ENCODE results near the gene DBT.

GRCh38 chr1:100240631-100241030 lies 9.0 kb downstream of the DBT start:
- TF ChIP-seq CREBL2 (CRISPR knock-in tag; IDR thresholded peaks at IDR 0.05; ENCODE audit: borderline replicate concordance) (no peak), FOXA1 (IDR thresholded peaks at IDR 0.05) (no peak), FOXA1 (CRISPR knock-in tag; IDR thresholded peaks at IDR 0.05) (no peak), YY1 (IDR thresholded peaks at IDR 0.05; ENCODE audit: insufficient read depth, insufficient replicate concordance, low read depth, low read length) (no peak), JDP2 (CRISPR knock-in tag; IDR thresholded peaks at IDR 0.05; ENCODE audit: borderline replicate concordance) (no peak)
- TF ChIP-seq, protein P1, sequence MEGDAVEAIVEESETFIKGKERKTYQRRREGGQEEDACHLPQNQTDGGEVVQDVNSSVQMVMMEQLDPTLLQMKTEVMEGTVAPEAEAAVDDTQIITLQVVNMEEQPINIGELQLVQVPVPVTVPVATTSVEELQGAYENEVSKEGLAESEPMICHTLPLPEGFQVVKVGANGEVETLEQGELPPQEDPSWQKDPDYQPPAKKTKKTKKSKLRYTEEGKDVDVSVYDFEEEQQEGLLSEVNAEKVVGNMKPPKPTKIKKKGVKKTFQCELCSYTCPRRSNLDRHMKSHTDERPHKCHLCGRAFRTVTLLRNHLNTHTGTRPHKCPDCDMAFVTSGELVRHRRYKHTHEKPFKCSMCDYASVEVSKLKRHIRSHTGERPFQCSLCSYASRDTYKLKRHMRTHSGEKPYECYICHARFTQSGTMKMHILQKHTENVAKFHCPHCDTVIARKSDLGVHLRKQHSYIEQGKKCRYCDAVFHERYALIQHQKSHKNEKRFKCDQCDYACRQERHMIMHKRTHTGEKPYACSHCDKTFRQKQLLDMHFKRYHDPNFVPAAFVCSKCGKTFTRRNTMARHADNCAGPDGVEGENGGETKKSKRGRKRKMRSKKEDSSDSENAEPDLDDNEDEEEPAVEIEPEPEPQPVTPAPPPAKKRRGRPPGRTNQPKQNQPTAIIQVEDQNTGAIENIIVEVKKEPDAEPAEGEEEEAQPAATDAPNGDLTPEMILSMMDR (CRISPR knock-in tag; IDR thresholded peaks at IDR 0.05), result no peak
